DND-41 (cell line): ENCODE data around the gene DCUN1D1.

Experiments used
- ATAC-seq: fragments of 200-7000 bp; cut with Tn5 transposase; 3 replicates; pipeline ENCODE4 v1.9.1; 2021; ENCODE audit warnings: low read depth; ENCODE audit not compliant: insufficient read depth
- DNase-seq: peaks from one replicate; pipeline ENCODE4 v3.0.0-alpha.2; 2020
- H2AFZ ChIP-seq: 2 replicates; pipeline ENCODE4 v1.6.0; 2012; ENCODE audit warnings: low read depth, low read length
- H3K27ac ChIP-seq: 2 replicates; pipeline ENCODE4 v1.5.1; 2012; ENCODE audit warnings: low read length, inconsistent platforms
- H3K27me3 ChIP-seq: fragments of 200-600 bp; sonication (generic); 2 replicates; pipeline ENCODE4 v1.6.0; 2012; ENCODE audit warnings: low read length, mild to moderate bottlenecking, inconsistent platforms; ENCODE audit not compliant: insufficient read depth, poor library complexity
- H3K36me3 ChIP-seq: 2 replicates; pipeline ENCODE4 v1.5.1; 2012; ENCODE audit warnings: low read length, inconsistent platforms; ENCODE audit not compliant: insufficient read depth
- H3K4me1 ChIP-seq: 2 replicates; pipeline ENCODE4 v1.5.1; 2012; ENCODE audit warnings: mild to moderate bottlenecking, low read length; ENCODE audit not compliant: insufficient read depth
- H3K4me2 ChIP-seq: 2 replicates; pipeline ENCODE4 v1.6.0; 2012; ENCODE audit warnings: mild to moderate bottlenecking, moderate library complexity, low read length, inconsistent platforms; ENCODE audit not compliant: insufficient read depth
- H3K4me3 ChIP-seq, 2 experiments: fragments of 200-600 bp in 1 of 2; shearing (Covaris generic) in 1 of 2; 2 replicates each; pipeline ENCODE4 v1.5.1; 2012 to 2016; ENCODE audit warnings: inconsistent platforms in 2 of 2, low read length in 2 of 2, mild to moderate bottlenecking in 2 of 2, low read depth in 1 of 2, moderate library complexity in 1 of 2
- H3K79me2 ChIP-seq: 2 replicates; pipeline ENCODE4 v1.6.0; 2012; ENCODE audit warnings: low read length, inconsistent platforms; ENCODE audit not compliant: insufficient read depth
- H3K9ac ChIP-seq: 2 replicates; pipeline ENCODE4 v1.6.0; 2012; ENCODE audit warnings: low read depth, mild to moderate bottlenecking, inconsistent platforms, low read length, moderate library complexity
- H3K9me3 ChIP-seq: 2 replicates; pipeline ENCODE4 v1.5.1; 2012; ENCODE audit warnings: low read length, moderate library complexity, mild to moderate bottlenecking, inconsistent platforms; ENCODE audit not compliant: insufficient read depth, severe bottlenecking
- H4K20me1 ChIP-seq: 2 replicates; pipeline ENCODE4 v1.6.0; 2012; ENCODE audit warnings: low read length; ENCODE audit not compliant: insufficient read depth
- EZH2 ChIP-seq: IDR thresholded peaks from 3 replicates; pipeline ENCODE4 v1.6.1; 2012; ENCODE audit warnings: borderline replicate concordance, low read depth, mild to moderate bottlenecking, moderate library complexity, low read length, inconsistent platforms; ENCODE audit not compliant: severe bottlenecking
- TF ChIP-seq, protein P1 (sequence below): IDR thresholded peaks from 2 replicates; pipeline ENCODE4 v1.5.1; 2012; ENCODE audit warnings: borderline replicate concordance, low read length, moderate library complexity, mild to moderate bottlenecking; ENCODE audit not compliant: poor library complexity, severe bottlenecking; ENCODE audit errors: extremely low read depth

The DCUN1D1 gene

DNA sequence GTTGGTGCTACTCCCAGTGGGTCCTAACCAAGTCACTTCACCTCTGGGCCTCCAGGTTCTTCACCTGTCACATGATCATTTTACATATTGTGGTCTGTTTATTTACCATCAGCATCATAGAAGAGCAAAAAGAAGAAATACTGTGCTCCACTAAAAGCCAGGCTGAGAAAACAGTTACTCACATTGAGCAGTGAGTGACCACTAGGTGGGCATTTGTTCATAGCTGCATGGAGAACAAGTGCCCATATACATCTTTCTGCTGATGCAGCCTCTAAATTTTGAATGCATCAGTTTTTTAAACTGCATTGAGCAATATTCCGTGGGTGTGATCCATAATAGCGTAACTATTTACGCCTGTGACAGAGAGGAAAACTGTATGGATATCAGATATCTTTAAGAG is 76.2 kb downstream of the DCUN1D1 start:
- DNase-seq = no peak
- no peaks in the 10 kb centered on the region for H3K4me1 ChIP-seq
- H3K4me2 ChIP-seq = no peak overlapping the region
- H3K79me2 ChIP-seq = no peaks in the 10 kb centered on the region
- H4K20me1 ChIP-seq = no peaks in the 10 kb centered on the region
- TF ChIP-seq, protein P1, sequence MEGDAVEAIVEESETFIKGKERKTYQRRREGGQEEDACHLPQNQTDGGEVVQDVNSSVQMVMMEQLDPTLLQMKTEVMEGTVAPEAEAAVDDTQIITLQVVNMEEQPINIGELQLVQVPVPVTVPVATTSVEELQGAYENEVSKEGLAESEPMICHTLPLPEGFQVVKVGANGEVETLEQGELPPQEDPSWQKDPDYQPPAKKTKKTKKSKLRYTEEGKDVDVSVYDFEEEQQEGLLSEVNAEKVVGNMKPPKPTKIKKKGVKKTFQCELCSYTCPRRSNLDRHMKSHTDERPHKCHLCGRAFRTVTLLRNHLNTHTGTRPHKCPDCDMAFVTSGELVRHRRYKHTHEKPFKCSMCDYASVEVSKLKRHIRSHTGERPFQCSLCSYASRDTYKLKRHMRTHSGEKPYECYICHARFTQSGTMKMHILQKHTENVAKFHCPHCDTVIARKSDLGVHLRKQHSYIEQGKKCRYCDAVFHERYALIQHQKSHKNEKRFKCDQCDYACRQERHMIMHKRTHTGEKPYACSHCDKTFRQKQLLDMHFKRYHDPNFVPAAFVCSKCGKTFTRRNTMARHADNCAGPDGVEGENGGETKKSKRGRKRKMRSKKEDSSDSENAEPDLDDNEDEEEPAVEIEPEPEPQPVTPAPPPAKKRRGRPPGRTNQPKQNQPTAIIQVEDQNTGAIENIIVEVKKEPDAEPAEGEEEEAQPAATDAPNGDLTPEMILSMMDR = no peak
- TF ChIP-seq EZH2 = no peak
- peaks cover 34% of the 10 kb centered on the region for H3K36me3 ChIP-seq
- no peak overlapping the region for H2AFZ ChIP-seq
- ATAC-seq = no peak
- no peak overlapping the region for H3K4me3 ChIP-seq
- no peak overlapping the region for H3K9ac ChIP-seq
- H3K27ac ChIP-seq = no peak overlapping the region
- H3K27me3 ChIP-seq = no peaks in the 10 kb centered on the region
- no peaks in the 10 kb centered on the region for H3K9me3 ChIP-seq

DNA sequence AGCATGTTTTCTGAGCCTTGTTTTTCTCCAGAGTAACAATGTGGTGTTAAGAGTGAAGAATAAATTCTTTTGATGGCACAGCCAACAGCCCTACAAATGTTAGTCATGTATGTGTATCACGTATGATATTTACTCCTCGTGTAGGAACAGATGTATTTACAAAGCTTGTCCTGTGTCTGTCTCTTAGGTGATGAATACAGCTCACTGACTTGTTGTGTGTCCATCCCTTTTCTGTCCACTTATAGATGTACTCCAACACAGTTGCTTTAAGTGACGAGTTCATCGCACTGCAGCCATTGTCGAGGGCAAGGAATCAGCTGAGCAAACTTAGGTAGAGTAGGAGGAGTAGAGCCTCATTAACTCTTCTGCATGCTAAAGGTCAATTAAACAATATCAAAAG is 78.1 kb downstream of the DCUN1D1 start:
- Histone ChIP-seq H3K27me3 (no peaks in the 10 kb centered on the region), H4K20me1 (no peaks in the 10 kb centered on the region), H3K4me3 (no peak overlapping the region), H2AFZ (no peak overlapping the region), H3K36me3 (peaks cover 45% of the 10 kb centered on the region), H3K9ac (no peak overlapping the region), H3K4me1 (no peaks in the 10 kb centered on the region), H3K79me2 (no peaks in the 10 kb centered on the region), H3K27ac (no peak overlapping the region), H3K9me3 (no peaks in the 10 kb centered on the region), H3K4me2 (no peak overlapping the region)
- ATAC-seq (no peak), DNase-seq (no peak)
- TF ChIP-seq EZH2 = no peak
- TF ChIP-seq, protein P1 = no peak

- Histone ChIP-seq H3K79me2 (no peaks in the 10 kb centered on the region), H3K4me2 (no peak overlapping the region), H3K4me1 (no peaks in the 10 kb centered on the region), H3K4me3 (no peak overlapping the region), H3K9ac (no peak overlapping the region), H2AFZ (no peak overlapping the region), H3K27ac (no peak overlapping the region), H3K36me3 (peaks cover 35% of the 10 kb centered on the region), H3K9me3 (no peaks in the 10 kb centered on the region), H3K27me3 (no peaks in the 10 kb centered on the region), H4K20me1 (no peaks in the 10 kb centered on the region)
- ATAC-seq = no peak
- no peak for TF ChIP-seq EZH2
- TF ChIP-seq, protein P1 = no peak
- no peak for DNase-seq
These were observed 83.8 kb downstream of the DCUN1D1 start for GRCh38 chr3:182896553-182896952.
